Upper lobe of left lung (tissue), 6 donors: ENCODE data around the gene IL1R1. TPM values are rescaled to one million over a fixed set of nuclear protein-coding genes. Genes with fewer than 3 reads are reported as not detected.
A peak's percentile ranks its signal among the peaks of the same experiment; 100 is the strongest.

Source experiments
- ATAC-seq, 2 donors: fragments of 200-7000 bp; cut with Tn5 transposase; one replicate each; pipeline ENCODE4 v1.9.1; 2022; ENCODE audit warnings: mild to moderate bottlenecking in 2 of 2, moderate library complexity in 2 of 2; ENCODE audit not compliant: low FRiP score in 2 of 2
- DNase-seq, 2 donors: peaks; one replicate each; pipeline ENCODE4 v3.0.0-alpha.2; 2019 to 2020
- H3K27ac ChIP-seq, 4 donors: fragments of 200-600 bp; sonication (generic); one replicate each; pipeline ENCODE4 v1.5.1; 2016 to 2019
- H3K27me3 ChIP-seq, 4 donors: fragments of 200-600 bp; sonication (generic); one replicate each; pipeline ENCODE4 v1.5.1; 2017 to 2019
- H3K36me3 ChIP-seq, 4 donors: fragments of 200-600 bp; sonication (generic); one replicate each; pipeline ENCODE4 v1.5.1; 2016 to 2019
- H3K4me1 ChIP-seq, 4 donors: fragments of 200-600 bp; sonication (generic); one replicate each; pipeline ENCODE4 v1.5.1; 2018 to 2019
- H3K4me3 ChIP-seq, 4 donors: fragments of 200-600 bp; sonication (generic); one replicate each; pipeline ENCODE4 v1.5.1; 2017 to 2019; ENCODE audit warnings: mild to moderate bottlenecking in 2 of 4, moderate library complexity in 1 of 4
- H3K9me3 ChIP-seq, 4 donors: fragments of 200-600 bp; sonication (generic); one replicate each; pipeline ENCODE4 v1.5.1; 2018 to 2019
- EP300 ChIP-seq, 4 donors: sonication (generic); formaldehyde crosslinking; IDR thresholded peaks; one replicate each; pipeline ENCODE4 v1.5.1; 2017; ENCODE audit warnings: antibody characterized with exemption in 4 of 4, control low read depth in 2 of 4
- POLR2A ChIP-seq, 4 donors: fragments of 450-650 bp; IDR thresholded peaks; one replicate each; pipeline ENCODE4 v1.5.1; 2016 to 2017; ENCODE audit warnings: antibody characterized with exemption in 4 of 4, mild to moderate bottlenecking in 2 of 4
- POLR2AphosphoS5 ChIP-seq, 2 donors: sonication (generic); formaldehyde crosslinking; IDR thresholded peaks; one replicate each; pipeline ENCODE4 v1.5.1; 2017; ENCODE audit warnings: antibody characterized with exemption in 2 of 2
- WGBS, 2 donors: methylation state at CpG; one replicate each; pipeline ENCODE4 v1.1.5; 2017 to 2018; 5-methylcytosine and 5-hydroxymethylcytosine counted together
- total RNA-seq, 6 donors: library from RNA; depleted of rRNA in 4 of 6; stranded (reverse); fragments of >200 nt in 4 of 6; gene quantifications; one replicate each; pipeline versions ENCODE4 v1.1.0 to v1.2.1, GENCODE V29; 2016 to 2021
- TF ChIP-seq, protein P1 (sequence below), 6 experiments: fragments of 450-650 bp in 4 of 6; fragments of 200-600 bp in 2 of 6; sonication (generic) in 2 of 6; IDR thresholded peaks; one replicate each; pipeline ENCODE4 v1.5.1; 2016 to 2019; ENCODE audit warnings: antibody characterized with exemption in 6 of 6
- donor health status: DM: no; HTN: no; CAD: no; lungs with moderate emphysema.
- donor health status: DM: no; HTN: yes; CAD: no; lungs with severe emphysema.

Gene IL1R1
- total RNA-seq, 6 donors from 2014 or later: 48.2 to 148 (median 111) TPM

GRCh38 chr2:102145107-102145506, 2.6 kb downstream of the IL1R1 start:
- H3K9me3 ChIP-seq: peaks cover 0 to 25% (median 5%) of the 10 kb centered on the region in 4 donors
- no peak for ATAC-seq
- 95% methylated on average over 4 of the region's 4 CpGs; no CpG with 5 or more reads in 1 of the 2 donors for WGBS, 2 donors
- H3K27me3 ChIP-seq: no peaks in the 10 kb centered on the region
- no peak for DNase-seq
- peaks cover 0 to 30% (median 10%) of the 10 kb centered on the region in 4 donors for H3K36me3 ChIP-seq
- TF ChIP-seq POLR2A (IDR thresholded peaks at IDR 0.05) (no peak), EP300 (IDR thresholded peaks at IDR 0.05) (no peak), POLR2AphosphoS5 (IDR thresholded peaks at IDR 0.05) (no peak)
- TF ChIP-seq, protein P1, sequence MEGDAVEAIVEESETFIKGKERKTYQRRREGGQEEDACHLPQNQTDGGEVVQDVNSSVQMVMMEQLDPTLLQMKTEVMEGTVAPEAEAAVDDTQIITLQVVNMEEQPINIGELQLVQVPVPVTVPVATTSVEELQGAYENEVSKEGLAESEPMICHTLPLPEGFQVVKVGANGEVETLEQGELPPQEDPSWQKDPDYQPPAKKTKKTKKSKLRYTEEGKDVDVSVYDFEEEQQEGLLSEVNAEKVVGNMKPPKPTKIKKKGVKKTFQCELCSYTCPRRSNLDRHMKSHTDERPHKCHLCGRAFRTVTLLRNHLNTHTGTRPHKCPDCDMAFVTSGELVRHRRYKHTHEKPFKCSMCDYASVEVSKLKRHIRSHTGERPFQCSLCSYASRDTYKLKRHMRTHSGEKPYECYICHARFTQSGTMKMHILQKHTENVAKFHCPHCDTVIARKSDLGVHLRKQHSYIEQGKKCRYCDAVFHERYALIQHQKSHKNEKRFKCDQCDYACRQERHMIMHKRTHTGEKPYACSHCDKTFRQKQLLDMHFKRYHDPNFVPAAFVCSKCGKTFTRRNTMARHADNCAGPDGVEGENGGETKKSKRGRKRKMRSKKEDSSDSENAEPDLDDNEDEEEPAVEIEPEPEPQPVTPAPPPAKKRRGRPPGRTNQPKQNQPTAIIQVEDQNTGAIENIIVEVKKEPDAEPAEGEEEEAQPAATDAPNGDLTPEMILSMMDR (IDR thresholded peaks at IDR 0.05): no peak
- peak overlapping the region in 3 of 4 donors; percentile 7 to 75 (median 68) for H3K4me3 ChIP-seq
- H3K4me1 ChIP-seq: peaks cover 33 to 75% (median 39%) of the 10 kb centered on the region in 4 donors
- H3K27ac ChIP-seq: peak overlapping the region in 2 of 4 donors; percentile 95 to 97

DNA sequence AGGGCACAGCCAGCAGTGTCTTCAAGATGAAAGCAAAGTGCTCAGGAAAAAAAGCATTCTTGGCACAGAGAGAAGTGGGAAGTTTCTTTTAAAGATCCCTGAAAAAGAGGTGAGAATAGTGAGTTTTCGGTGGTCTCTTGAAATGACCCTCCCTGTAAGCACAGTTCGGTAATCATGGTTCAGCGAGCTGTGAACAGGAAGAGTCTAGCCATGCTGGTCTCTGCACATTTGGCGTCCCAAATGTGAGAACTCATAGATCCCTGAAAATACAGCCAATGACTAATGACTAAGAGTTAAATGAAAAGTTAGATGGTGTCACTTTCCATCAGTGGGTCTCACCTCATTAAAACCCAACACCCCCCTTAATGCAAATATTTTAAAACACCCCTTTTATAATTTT, 3.4 kb downstream of the IL1R1 start:
- H3K27ac ChIP-seq: peak overlapping the region in 2 of 4 donors; percentile 7 to 95
- H3K4me1 ChIP-seq: peaks cover 29 to 75% (median 36%) of the 10 kb centered on the region in 4 donors
- WGBS, 2 donors: 86 to 92% methylated on average over 4 of the region's 4 CpGs
- no peaks in the 10 kb centered on the region for H3K27me3 ChIP-seq
- no peak for TF ChIP-seq EP300 (IDR thresholded peaks at IDR 0.05)
- no peak for TF ChIP-seq POLR2A (IDR thresholded peaks at IDR 0.05)
- TF ChIP-seq POLR2AphosphoS5 (IDR thresholded peaks at IDR 0.05): no peak
- TF ChIP-seq, protein P1 (IDR thresholded peaks at IDR 0.05): no peak
- H3K36me3 ChIP-seq: peaks cover 0 to 36% (median 10%) of the 10 kb centered on the region in 4 donors
- DNase-seq: no peak
- peak overlapping the region in 1 of 4 donors; percentile 75 for H3K4me3 ChIP-seq
- ATAC-seq: no peak
- peaks cover 0 to 25% (median 5%) of the 10 kb centered on the region in 4 donors for H3K9me3 ChIP-seq

DNA sequence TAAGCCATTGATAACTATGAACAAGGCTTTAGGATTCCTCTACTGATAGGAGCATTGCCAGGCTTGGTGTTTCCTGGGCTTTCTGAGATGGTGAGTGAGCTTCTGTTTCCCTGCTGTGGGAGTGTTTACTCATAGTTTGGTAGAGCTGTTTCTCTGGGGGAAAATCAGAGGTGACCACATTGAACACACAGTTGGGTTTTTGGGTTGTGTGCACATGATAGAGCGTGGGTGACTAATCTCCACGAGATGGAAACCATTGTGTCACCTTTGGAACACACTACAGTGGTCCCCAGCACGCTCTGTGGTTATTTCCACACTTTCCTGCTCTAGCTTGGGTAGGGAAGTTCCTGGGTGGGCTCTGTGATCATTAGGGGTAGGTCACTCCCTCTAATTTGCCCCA, 5.4 kb downstream of the IL1R1 start:
- TF ChIP-seq POLR2AphosphoS5 (IDR thresholded peaks at IDR 0.05) (peak in 1 of 2 donors; percentile 27), EP300 (IDR thresholded peaks at IDR 0.05) (no peak)
- DNase-seq (no peak), ATAC-seq (peak in 1 of 2 donors; percentile 58)
- Histone ChIP-seq H3K9me3 (peaks cover 0 to 25% (median 5%) of the 10 kb centered on the region in 4 donors), H3K4me3 (no peak overlapping the region), H3K4me1 (peaks cover 24 to 65% (median 35%) of the 10 kb centered on the region in 4 donors), H3K27ac (peak overlapping the region in 3 of 4 donors; percentile 7 to 55 (median 27)), H3K27me3 (no peaks in the 10 kb centered on the region), H3K36me3 (peaks cover 0 to 44% (median 14%) of the 10 kb centered on the region in 4 donors)
- WGBS, 2 donors: 57 to 75% methylated on average over 3 of the region's 3 CpGs

DNA sequence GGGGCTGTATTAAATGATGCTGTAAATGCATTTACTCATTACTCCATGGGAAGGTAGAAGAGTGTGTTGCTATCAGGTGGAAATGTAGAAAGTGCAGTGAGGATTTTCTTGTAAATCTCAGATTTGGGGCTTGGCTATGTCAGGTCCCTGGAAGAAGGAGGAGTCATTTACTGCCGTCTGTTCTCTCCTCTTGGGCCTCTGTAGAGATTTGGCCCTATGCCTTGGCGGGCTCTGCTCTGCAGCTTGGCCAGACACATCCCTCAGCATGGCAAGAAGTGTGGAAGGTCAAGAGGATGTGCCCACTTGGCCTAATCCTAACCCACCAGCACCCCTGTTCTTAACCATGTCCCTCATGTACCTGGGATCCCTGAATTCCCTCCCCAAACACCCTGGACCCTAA, 6.7 kb downstream of the IL1R1 start:
- peaks cover 24 to 66% (median 38%) of the 10 kb centered on the region in 4 donors for H3K4me1 ChIP-seq
- H3K27ac ChIP-seq: peak overlapping the region; percentile 43 to 67 (median 52)
- H3K4me3 ChIP-seq: no peak overlapping the region
- 96 to 97% methylated on average over 2 of the region's 2 CpGs for WGBS, 2 donors
- ATAC-seq (no peak), DNase-seq (no peak)
- TF ChIP-seq, protein P1 (IDR thresholded peaks at IDR 0.05): no peak
- no peak for TF ChIP-seq POLR2A (IDR thresholded peaks at IDR 0.05)
- no peak for TF ChIP-seq EP300 (IDR thresholded peaks at IDR 0.05)
- no peak for TF ChIP-seq POLR2AphosphoS5 (IDR thresholded peaks at IDR 0.05)
- H3K36me3 ChIP-seq: peaks cover 0 to 53% (median 17%) of the 10 kb centered on the region in 4 donors
- peaks cover 0 to 25% (median 5%) of the 10 kb centered on the region in 4 donors for H3K9me3 ChIP-seq
- H3K27me3 ChIP-seq: no peaks in the 10 kb centered on the region

DNA sequence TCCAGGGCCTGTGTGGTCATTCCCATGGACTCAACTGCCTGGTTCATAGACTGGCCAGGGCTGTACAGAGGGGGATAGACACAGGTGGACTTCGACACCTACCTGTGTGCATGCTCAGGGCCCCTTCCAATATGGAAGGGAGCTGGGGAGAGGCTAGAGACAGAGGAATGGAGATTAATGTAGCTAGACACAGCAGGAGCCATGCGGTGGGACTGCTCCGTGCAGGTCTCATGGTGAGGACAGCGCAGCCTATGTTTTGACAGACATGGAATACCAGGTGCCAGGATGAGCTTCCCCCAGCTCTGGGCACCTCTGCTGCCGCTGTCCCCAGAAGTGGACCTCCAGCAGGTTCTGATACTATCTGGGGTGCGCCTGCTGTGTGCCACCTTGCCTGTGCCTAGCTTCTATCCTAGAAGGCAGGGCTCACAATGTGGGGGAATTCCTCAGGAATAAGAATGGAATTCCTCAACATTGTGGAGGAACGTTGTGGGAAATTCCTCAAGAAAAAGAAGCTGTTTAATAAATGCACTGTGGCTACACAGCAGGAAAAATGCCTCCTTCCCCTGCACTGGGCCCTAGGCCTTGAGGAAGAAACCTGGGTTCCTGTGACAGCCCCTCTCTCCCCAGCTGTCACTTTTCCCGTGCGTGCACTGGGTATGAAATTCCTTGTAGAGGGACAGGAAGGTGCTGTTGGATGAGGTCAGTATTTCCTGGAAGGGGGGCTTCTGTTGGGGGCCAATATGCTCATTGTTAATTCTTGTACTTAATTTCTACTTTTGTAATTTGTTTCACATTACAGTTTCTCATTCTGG, 7.3 kb downstream of the IL1R1 start:
- no peak for DNase-seq
- H3K4me1 ChIP-seq: peaks cover 24 to 66% (median 39%) of the 10 kb centered on the region in 4 donors
- WGBS, 2 donors: 64 to 76% methylated on average over 5 to 9 of the region's 9 CpGs

More for the DNA sequence above, 7.3 kb downstream of the IL1R1 start:
- H3K27me3 ChIP-seq: no peaks in the 10 kb centered on the region
- TF ChIP-seq POLR2AphosphoS5 (IDR thresholded peaks at IDR 0.05) (no peak), POLR2A (IDR thresholded peaks at IDR 0.05) (no peak), EP300 (IDR thresholded peaks at IDR 0.05) (no peak)
- TF ChIP-seq, protein P1 (IDR thresholded peaks at IDR 0.05): no peak
- peaks cover 0 to 54% (median 22%) of the 10 kb centered on the region in 4 donors for H3K36me3 ChIP-seq
- ATAC-seq: no peak
- H3K4me3 ChIP-seq: no peak overlapping the region
- H3K9me3 ChIP-seq: peaks cover 0 to 25% (median 5%) of the 10 kb centered on the region in 4 donors
- peak overlapping the region; percentile 43 to 67 (median 52) for H3K27ac ChIP-seq
